ENCODE measurements around the gene IER5. TPM values are rescaled to one million over a fixed set of nuclear protein-coding genes. Genes with fewer than 3 reads are reported as not detected.

Gene IER5
- polyA plus RNA-seq, 1 donor from 2014 or later = 8.4 TPM

- H3K9me2 ChIP-seq (ENCODE audit: insufficient read depth, low read length) = no peaks in the 10 kb centered on the region
- H4K20me1 ChIP-seq (ENCODE audit: insufficient read depth) = no peaks in the 10 kb centered on the region
- no peak overlapping the region for H2AFZ ChIP-seq (ENCODE audit: low read depth, low read length)
- H3K4me2 ChIP-seq (ENCODE audit: low read length) = no peak overlapping the region
- no peak overlapping the region for H3K9ac ChIP-seq (ENCODE audit: low read length)
- H3K36me3 ChIP-seq (ENCODE audit: insufficient read depth, low read length) = no peaks in the 10 kb centered on the region
- H3K9me3 ChIP-seq (ENCODE audit: low read length) = no peaks in the 10 kb centered on the region
- H3F3A ChIP-seq (ENCODE audit: insufficient read depth, low read length, poor library complexity, severe bottlenecking) = no peaks in the 10 kb centered on the region
- no peaks in the 10 kb centered on the region for H3K79me2 ChIP-seq (replicated peaks; ENCODE audit: insufficient read depth, low read length)
- no peak overlapping the region for H3K27ac ChIP-seq (ENCODE audit: low read length)
- TF ChIP-seq RAD21 (conservative IDR thresholded peaks at IDR 0.05) = no peak
- no peak for TF ChIP-seq TAF1 (IDR thresholded peaks at IDR 0.05; ENCODE audit: low read depth)
- TF ChIP-seq CTCF (IDR thresholded peaks at IDR 0.05; ENCODE audit: poor library complexity, severe bottlenecking) = no peak
- no peak for TF ChIP-seq REST (IDR thresholded peaks at IDR 0.05; ENCODE audit: borderline replicate concordance)
- TF ChIP-seq EZH2 (IDR thresholded peaks at IDR 0.05; ENCODE audit: borderline replicate concordance, insufficient read depth, low read length, poor library complexity, severe bottlenecking) = no peak
- no peak for TF ChIP-seq POLR2AphosphoS5 (IDR thresholded peaks at IDR 0.05)
- no peak for TF ChIP-seq MXI1 (conservative IDR thresholded peaks at IDR 0.05; ENCODE audit: poor library complexity, severe bottlenecking)
- no peak for TF ChIP-seq SMC3 (conservative IDR thresholded peaks at IDR 0.05; ENCODE audit: poor library complexity)
- no peak for TF ChIP-seq EP300 (conservative IDR thresholded peaks at IDR 0.05; ENCODE audit: poor library complexity, severe bottlenecking)
- H3K27me3 ChIP-seq (ENCODE audit: insufficient read depth, low read depth, low read length) = no peaks in the 10 kb centered on the region
- H3K4me3 ChIP-seq (ENCODE audit: low read length) = no peak overlapping the region
These were observed 14.9 kb upstream of the IER5 start for GRCh38 chr1:181073638-181074037.

DNA sequence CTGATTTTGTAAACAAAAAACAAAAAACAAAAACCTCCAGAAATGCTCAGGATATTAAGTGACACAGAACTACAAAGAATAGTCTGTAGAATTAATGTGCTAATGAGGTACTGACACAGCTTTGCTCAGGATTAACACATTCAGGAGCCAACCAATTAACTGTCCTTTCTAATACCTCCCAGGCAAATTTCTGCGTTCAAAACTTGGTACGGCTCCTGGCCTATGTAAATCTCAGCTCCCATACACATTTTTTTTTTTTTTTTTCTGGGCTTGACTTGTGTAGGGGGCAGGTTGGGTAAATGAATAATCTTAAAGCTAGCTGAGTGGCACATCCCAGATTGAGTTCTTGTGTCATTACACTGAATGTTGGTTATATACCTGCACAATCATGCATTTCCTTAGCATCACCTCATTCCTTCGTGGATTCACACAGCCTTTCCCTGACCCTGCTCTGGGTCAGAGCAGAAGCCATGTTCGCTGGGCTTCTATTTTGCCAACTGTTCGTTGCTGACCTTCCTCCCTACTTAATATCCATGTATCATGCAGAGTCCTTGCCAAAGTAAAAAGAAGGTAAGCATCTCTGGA, 12.6 kb upstream of the IER5 start:
- TF ChIP-seq REST (IDR thresholded peaks at IDR 0.05; ENCODE audit: borderline replicate concordance) (no peak), MXI1 (conservative IDR thresholded peaks at IDR 0.05; ENCODE audit: poor library complexity, severe bottlenecking) (no peak), EZH2 (IDR thresholded peaks at IDR 0.05; ENCODE audit: borderline replicate concordance, insufficient read depth, low read length, poor library complexity, severe bottlenecking) (no peak), POLR2AphosphoS5 (IDR thresholded peaks at IDR 0.05) (no peak), TAF1 (IDR thresholded peaks at IDR 0.05; ENCODE audit: low read depth) (no peak), RAD21 (conservative IDR thresholded peaks at IDR 0.05) (no peak), CTCF (IDR thresholded peaks at IDR 0.05; ENCODE audit: poor library complexity, severe bottlenecking) (no peak), EP300 (conservative IDR thresholded peaks at IDR 0.05; ENCODE audit: poor library complexity, severe bottlenecking) (no peak), SMC3 (conservative IDR thresholded peaks at IDR 0.05; ENCODE audit: poor library complexity) (no peak)
- Histone ChIP-seq H3K27ac (ENCODE audit: low read length) (no peak overlapping the region), H3K4me2 (ENCODE audit: low read length) (no peak overlapping the region)

More for the DNA sequence above, 12.6 kb upstream of the IER5 start:
- H2AFZ ChIP-seq (ENCODE audit: low read depth, low read length) = no peak overlapping the region
- H3K36me3 ChIP-seq (ENCODE audit: insufficient read depth, low read length) = no peaks in the 10 kb centered on the region
- no peaks in the 10 kb centered on the region for H3K27me3 ChIP-seq (ENCODE audit: insufficient read depth, low read depth, low read length)
- no peaks in the 10 kb centered on the region for H3F3A ChIP-seq (ENCODE audit: insufficient read depth, low read length, poor library complexity, severe bottlenecking)
- H4K20me1 ChIP-seq (ENCODE audit: insufficient read depth) = no peaks in the 10 kb centered on the region
- H3K4me3 ChIP-seq (ENCODE audit: low read length) = no peak overlapping the region
- no peaks in the 10 kb centered on the region for H3K9me2 ChIP-seq (ENCODE audit: insufficient read depth, low read length)
- H3K9me3 ChIP-seq (ENCODE audit: low read length) = no peaks in the 10 kb centered on the region
- no peaks in the 10 kb centered on the region for H3K79me2 ChIP-seq (replicated peaks; ENCODE audit: insufficient read depth, low read length)
- no peak overlapping the region for H3K9ac ChIP-seq (ENCODE audit: low read length)
